ENCODE measurements around the gene CREB3. TPM values are rescaled to one million over a fixed set of nuclear protein-coding genes. Genes with fewer than 3 reads are reported as not detected.

Gene CREB3
- polyA plus RNA-seq, 2 of the 4 experiments (the other 2 are of a cell fraction): 33.3 to 51.3 TPM

- ChIA-PET POLR2A (interaction anchor here (1.0 to 1.5 kb wide), 3 partner anchors 12 to 75 kb away, joined by 3 to 7 read pairs (median 5); partner anchors contain the start of genes GBA2 and RGP1), CTCF (interaction anchor here (0.6 to 19.8 kb wide), 31 partner anchors 10 to 656 kb away, joined by 3 to 243 read pairs (median 5); partner anchors contain the start of genes ARHGEF39, CCDC107, FANCG and GBA2)
- TF ChIP-seq ATOH8 (CRISPR knock-in tag; IDR thresholded peaks at IDR 0.05; ENCODE audit: low read depth) (no peak), RAD21 (conservative IDR thresholded peaks at IDR 0.05 in 1 of 2, IDR thresholded peaks at IDR 0.05 in 1 of 2) (peak; percentile 52 to 63), CHD4 (IDR thresholded peaks at IDR 0.05; ENCODE audit: borderline replicate concordance) (no peak), HES2 (IDR thresholded peaks at IDR 0.05) (no peak), CTCF (IDR thresholded peaks at IDR 0.05) (peak; percentile 71), ESRRA (IDR thresholded peaks at IDR 0.05; ENCODE audit: borderline replicate concordance, low read length) (no peak), SMC3 (IDR thresholded peaks at IDR 0.05) (peak; percentile 50), CEBPB (IDR thresholded peaks at IDR 0.05) (no peak)
- DNase-seq (ENCODE audit: low read depth in 1 of 2, low spot score in 1 of 2): peak; percentile 80 to 86
- 14% methylated on average over 3 of the region's 5 CpGs for WGBS (ENCODE audit: missing lambda C conversion rate)
- 0 out of 6 replicates have a peak overlapping the region, but pooled peaks of 1 of the 2 experiments have one; percentile 27 for H3K27ac ChIP-seq
- H3K9me3 ChIP-seq: no peaks in the 10 kb centered on the region
- no peak overlapping the region for H3K4me3 ChIP-seq
- ATAC-seq: peak; percentile 48 to 54; a peak in 5 of 6 replicates
- peaks cover 16% of the 10 kb centered on the region for H3K4me1 ChIP-seq
- FAIRE-seq: peak; percentile 78
- H3K4me2 ChIP-seq: no peak overlapping the region
Measured at GRCh38 chr9:35736201-35736633, 3.8 kb downstream of the CREB3 start.

- no peak overlapping the region for H3K27ac ChIP-seq
- ChIA-PET POLR2A (interaction anchor here (1.6 kb wide), 1 partner anchor 11 kb away, joined by 5 read pairs; the partner anchor contains the start of genes GBA2 and RGP1), CTCF (interaction anchor here (0.8 to 19.8 kb wide), 15 partner anchors 8 to 657 kb away, joined by 3 to 243 read pairs (median 7); partner anchors contain the start of genes ARHGEF39, CCDC107, CREB3 and FANCG)
- peaks cover 16% of the 10 kb centered on the region for H3K4me1 ChIP-seq
- H3K9me3 ChIP-seq: no peaks in the 10 kb centered on the region
- 85% methylated on average over 3 of the region's 7 CpGs for WGBS (ENCODE audit: missing lambda C conversion rate)
- H3K4me3 ChIP-seq: no peak overlapping the region
- no peak for ATAC-seq
- no peak overlapping the region for H3K4me2 ChIP-seq
- DNase-seq (ENCODE audit: low read depth in 1 of 2, low spot score in 1 of 2): no peak
- no peak for TF ChIP-seq JUNB (IDR thresholded peaks at IDR 0.05)
- no peak for TF ChIP-seq CHD2 (IDR thresholded peaks at IDR 0.05; ENCODE audit: low read length, partially characterized antibody)
- TF ChIP-seq HDAC2 (IDR thresholded peaks at IDR 0.05): no peak
- TF ChIP-seq FOSL2 (IDR thresholded peaks at IDR 0.05): no peak
- no peak for TF ChIP-seq FOSL2 (CRISPR knock-in tag; IDR thresholded peaks at IDR 0.05)
- no peak for TF ChIP-seq KDM5A (IDR thresholded peaks at IDR 0.05)
- TF ChIP-seq ZNF302 (CRISPR knock-in tag; IDR thresholded peaks at IDR 0.05): no peak
- no peak for TF ChIP-seq ZSCAN20 (CRISPR knock-in tag; IDR thresholded peaks at IDR 0.05)
- TF ChIP-seq POLR2A (IDR thresholded peaks at IDR 0.05; ENCODE audit: low read length): no peak
- no peak for TF ChIP-seq GATA3 (IDR thresholded peaks at IDR 0.05; ENCODE audit: borderline replicate concordance)
- no peak for TF ChIP-seq NPAS2 (CRISPR knock-in tag; IDR thresholded peaks at IDR 0.05; ENCODE audit: borderline replicate concordance)
- no peak for TF ChIP-seq BCL3 (IDR thresholded peaks at IDR 0.05)
- TF ChIP-seq ZC3H11A (IDR thresholded peaks at IDR 0.05): no peak
- no peak for TF ChIP-seq NFE2L2 (conservative IDR thresholded peaks at IDR 0.05; ENCODE audit: low read length)
- no peak for TF ChIP-seq HEYL (CRISPR knock-in tag; IDR thresholded peaks at IDR 0.05)
- TF ChIP-seq EP300 (IDR thresholded peaks at IDR 0.05): no peak
- TF ChIP-seq KDM1A (IDR thresholded peaks at IDR 0.05; ENCODE audit: low read depth): no peak
- FAIRE-seq: no peak
Measured at GRCh38 chr9:35737143-35737542, 4.7 kb downstream of the CREB3 start.

All from A549 (cell line).